Astrocyte (in vitro differentiated cells and primary cell): ENCODE measurements around the gene KBTBD13.

Source experiments
- EZH2 ChIP-seq: IDR thresholded peaks from 2 replicates; pipeline ENCODE4 v1.6.1; 2012; ENCODE audit warnings: mild to moderate bottlenecking, low read length, inconsistent platforms; ENCODE audit not compliant: insufficient read depth
- TF ChIP-seq, protein P1 (sequence below): IDR thresholded peaks from 2 replicates; pipeline ENCODE4 v1.5.1; 2011; ENCODE audit warnings: low read depth, mild to moderate bottlenecking, inconsistent platforms, low read length, moderate library complexity; ENCODE audit not compliant: insufficient read depth

GRCh38 chr15:65099336-65099735 is 22.8 kb downstream of the KBTBD13 start:
- TF ChIP-seq, protein P1, sequence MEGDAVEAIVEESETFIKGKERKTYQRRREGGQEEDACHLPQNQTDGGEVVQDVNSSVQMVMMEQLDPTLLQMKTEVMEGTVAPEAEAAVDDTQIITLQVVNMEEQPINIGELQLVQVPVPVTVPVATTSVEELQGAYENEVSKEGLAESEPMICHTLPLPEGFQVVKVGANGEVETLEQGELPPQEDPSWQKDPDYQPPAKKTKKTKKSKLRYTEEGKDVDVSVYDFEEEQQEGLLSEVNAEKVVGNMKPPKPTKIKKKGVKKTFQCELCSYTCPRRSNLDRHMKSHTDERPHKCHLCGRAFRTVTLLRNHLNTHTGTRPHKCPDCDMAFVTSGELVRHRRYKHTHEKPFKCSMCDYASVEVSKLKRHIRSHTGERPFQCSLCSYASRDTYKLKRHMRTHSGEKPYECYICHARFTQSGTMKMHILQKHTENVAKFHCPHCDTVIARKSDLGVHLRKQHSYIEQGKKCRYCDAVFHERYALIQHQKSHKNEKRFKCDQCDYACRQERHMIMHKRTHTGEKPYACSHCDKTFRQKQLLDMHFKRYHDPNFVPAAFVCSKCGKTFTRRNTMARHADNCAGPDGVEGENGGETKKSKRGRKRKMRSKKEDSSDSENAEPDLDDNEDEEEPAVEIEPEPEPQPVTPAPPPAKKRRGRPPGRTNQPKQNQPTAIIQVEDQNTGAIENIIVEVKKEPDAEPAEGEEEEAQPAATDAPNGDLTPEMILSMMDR = no peak
- TF ChIP-seq EZH2 = no peak
